Osteocyte (in vitro differentiated cells): Measurements from ENCODE around the gene SEMA3E. TPM values are rescaled to one million over a fixed set of nuclear protein-coding genes. Genes with fewer than 3 reads are reported as not detected.

Experiments
- DNase-seq: peaks from one replicate; pipeline ENCODE4 v3.0.0; 2021; ENCODE audit warnings: mixed read lengths; ENCODE audit not compliant: unreplicated experiment; ENCODE audit errors: extremely low spot score
- H3K27ac Mint-ChIP-seq: one replicate; pipeline ENCODE4 v1.8.0; 2021; ENCODE audit warnings: mild to moderate bottlenecking, mixed read lengths; ENCODE audit not compliant: unreplicated experiment
- H3K27me3 Mint-ChIP-seq: one replicate; pipeline ENCODE4 v1.8.0; 2021; ENCODE audit warnings: mixed read lengths; ENCODE audit not compliant: unreplicated experiment
- H3K36me3 Mint-ChIP-seq: one replicate; pipeline ENCODE4 v1.8.0; 2021; ENCODE audit warnings: mixed read lengths; ENCODE audit not compliant: unreplicated experiment
- H3K4me1 Mint-ChIP-seq: one replicate; pipeline ENCODE4 v1.8.0; 2021; ENCODE audit warnings: mixed read lengths; ENCODE audit not compliant: unreplicated experiment
- H3K4me3 Mint-ChIP-seq: one replicate; pipeline ENCODE4 v1.8.0; 2021; ENCODE audit warnings: mild to moderate bottlenecking, moderate library complexity, mixed read lengths; ENCODE audit not compliant: unreplicated experiment
- H3K9me3 Mint-ChIP-seq: one replicate; pipeline ENCODE4 v1.8.0; 2021; ENCODE audit warnings: mixed read lengths; ENCODE audit not compliant: unreplicated experiment
- long read RNA-seq: library from polyadenylated mRNA; unstranded; transcript quantifications from one replicate; pipeline ENCODE4 v2.0.0, GENCODE V29; 2021
- total RNA-seq: library from RNA; stranded (reverse); gene quantifications from 2 replicates; pipeline ENCODE4 v1.2.1, GENCODE V29; 2021
- TF ChIP-seq, protein P1 (sequence below): fragments of 200-600 bp; sonication (generic); IDR thresholded peaks from 2 replicates; pipeline ENCODE4 v1.5.0; 2021; ENCODE audit warnings: antibody characterized with exemption, mild to moderate bottlenecking, moderate library complexity

The SEMA3E gene
- 1.6 and 2.5 TPM in 2 replicates for total RNA-seq
- long read RNA-seq, full-length matches to known transcripts: 9 of 11 reads
- long read RNA-seq, partial matches to known transcripts: 1 of 11 reads
- long read RNA-seq, other reads (novel, unspliced or antisense): 1 of 11 reads

GRCh38 chr7:83648464-83649241 lies at the start of gene SEMA3E:
TSS of gene SEMA3E (minus strand) at chr7:83649139.
- H3K4me3 Mint-ChIP-seq: peak within 1 kb of the TSS; percentile 81
- H3K27me3 Mint-ChIP-seq: peaks cover 5% of the 10 kb centered on the region
- DNase-seq: no peak
- H3K9me3 Mint-ChIP-seq: no peaks in the 10 kb centered on the region
- peak within 1 kb of the TSS; percentile 52 for H3K27ac Mint-ChIP-seq
- peaks cover 14% of the 10 kb centered on the region for H3K4me1 Mint-ChIP-seq
- H3K36me3 Mint-ChIP-seq: no peaks in the 10 kb centered on the region
- TF ChIP-seq, protein P1, sequence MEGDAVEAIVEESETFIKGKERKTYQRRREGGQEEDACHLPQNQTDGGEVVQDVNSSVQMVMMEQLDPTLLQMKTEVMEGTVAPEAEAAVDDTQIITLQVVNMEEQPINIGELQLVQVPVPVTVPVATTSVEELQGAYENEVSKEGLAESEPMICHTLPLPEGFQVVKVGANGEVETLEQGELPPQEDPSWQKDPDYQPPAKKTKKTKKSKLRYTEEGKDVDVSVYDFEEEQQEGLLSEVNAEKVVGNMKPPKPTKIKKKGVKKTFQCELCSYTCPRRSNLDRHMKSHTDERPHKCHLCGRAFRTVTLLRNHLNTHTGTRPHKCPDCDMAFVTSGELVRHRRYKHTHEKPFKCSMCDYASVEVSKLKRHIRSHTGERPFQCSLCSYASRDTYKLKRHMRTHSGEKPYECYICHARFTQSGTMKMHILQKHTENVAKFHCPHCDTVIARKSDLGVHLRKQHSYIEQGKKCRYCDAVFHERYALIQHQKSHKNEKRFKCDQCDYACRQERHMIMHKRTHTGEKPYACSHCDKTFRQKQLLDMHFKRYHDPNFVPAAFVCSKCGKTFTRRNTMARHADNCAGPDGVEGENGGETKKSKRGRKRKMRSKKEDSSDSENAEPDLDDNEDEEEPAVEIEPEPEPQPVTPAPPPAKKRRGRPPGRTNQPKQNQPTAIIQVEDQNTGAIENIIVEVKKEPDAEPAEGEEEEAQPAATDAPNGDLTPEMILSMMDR: peak; percentile 19

- H3K27ac Mint-ChIP-seq: no peak overlapping the region
- DNase-seq: no peak
- H3K4me3 Mint-ChIP-seq: no peak overlapping the region
- no peaks in the 10 kb centered on the region for H3K36me3 Mint-ChIP-seq
- no peaks in the 10 kb centered on the region for H3K27me3 Mint-ChIP-seq
- H3K4me1 Mint-ChIP-seq: peaks cover 21% of the 10 kb centered on the region
- TF ChIP-seq, protein P1: no peak
- H3K9me3 Mint-ChIP-seq: peaks cover 6% of the 10 kb centered on the region
These were observed 49.0 kb upstream of the SEMA3E start for GRCh38 chr7:83697804-83698530.

- H3K4me1 Mint-ChIP-seq: peaks cover 9% of the 10 kb centered on the region
- no peak overlapping the region for H3K27ac Mint-ChIP-seq
- H3K36me3 Mint-ChIP-seq: no peaks in the 10 kb centered on the region
- DNase-seq: no peak
- TF ChIP-seq, protein P1: no peak
- no peaks in the 10 kb centered on the region for H3K27me3 Mint-ChIP-seq
- peaks cover 6% of the 10 kb centered on the region for H3K9me3 Mint-ChIP-seq
- no peak overlapping the region for H3K4me3 Mint-ChIP-seq
These were observed 47.2 kb upstream of the SEMA3E start for GRCh38 chr7:83696101-83696500.

- TF ChIP-seq, protein P1: no peak
- Mint-ChIP-seq H3K4me3 (no peak overlapping the region), H3K36me3 (no peaks in the 10 kb centered on the region), H3K9me3 (peaks cover 6% of the 10 kb centered on the region), H3K4me1 (peaks cover 9% of the 10 kb centered on the region), H3K27me3 (no peaks in the 10 kb centered on the region), H3K27ac (no peak overlapping the region)
- DNase-seq: no peak
These were observed 46.4 kb upstream of the SEMA3E start for GRCh38 chr7:83695128-83695960.
